GDM1 (cell line): Measurements from ENCODE around the gene LANCL3.
"Not testable (repeated sequence)": the region's sequence is repeated elsewhere in the genome, so short reads cannot be mapped to it uniquely, and the experiment has no call there.

ENCODE experiments used
- DNase-seq: peaks from one replicate; lab custom pipeline; 2025; lab: John Stamatoyannopoulos, UW

LANCL3 gene

GRCh38 chrX:37571426-37572107 is at the start of gene LANCL3:
TSS of gene LANCL3 (plus strand) at chrX:37571661. CDS start at chrX:37571871, 210 bp downstream.
- not testable (repeated sequence) for DNase-seq

DNA sequence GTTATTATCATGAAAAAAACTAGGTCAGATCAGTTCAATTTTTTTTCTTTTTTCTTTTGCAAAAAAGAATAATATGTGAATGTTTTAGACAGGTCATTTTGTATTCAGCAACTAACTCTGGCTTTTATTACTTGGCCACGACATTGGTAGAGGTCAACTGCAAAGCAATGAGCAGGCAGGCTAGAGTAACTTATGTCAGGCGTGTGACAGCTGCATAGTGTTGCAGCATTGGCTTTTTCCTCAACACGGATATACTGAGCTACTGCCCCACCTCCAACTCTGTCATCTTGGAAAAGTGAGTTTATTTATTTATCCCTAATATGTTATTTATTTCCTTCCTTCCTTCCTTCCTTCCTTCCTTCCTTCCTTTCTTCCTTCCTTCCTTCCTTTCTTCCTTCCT is 47.8 kb upstream of the LANCL3 start:
- DNase-seq = not testable (repeated sequence)

- no peak for DNase-seq
Observed at GRCh38 chrX:37541991-37542390, 29.5 kb upstream of the LANCL3 start.

DNA sequence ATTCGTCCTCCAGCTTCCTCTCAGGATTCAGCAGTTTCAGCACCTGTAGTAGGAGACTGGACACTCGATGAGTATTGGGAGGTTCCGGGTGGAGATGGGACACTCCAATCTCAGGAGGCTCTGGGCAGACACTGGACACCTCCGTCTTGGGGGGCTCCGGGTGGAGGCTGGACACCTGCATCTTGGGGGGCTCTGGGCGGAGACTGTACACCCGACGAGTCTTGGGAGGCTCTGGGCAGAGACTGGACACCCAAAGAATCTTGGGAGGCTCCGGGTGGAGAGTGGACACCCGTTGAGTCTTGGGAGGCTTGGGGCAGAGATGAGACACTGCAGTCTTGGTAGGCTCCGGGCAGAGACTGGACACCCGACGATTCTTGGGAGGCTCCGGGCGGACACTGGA is 28.7 kb upstream of the LANCL3 start:
- no peak for DNase-seq

- DNase-seq = no peak
Observed at GRCh38 chrX:37543324-37543723, 28.1 kb upstream of the LANCL3 start.

GRCh38 chrX:37544531-37544930 is 26.9 kb upstream of the LANCL3 start:
- not testable (repeated sequence) for DNase-seq

DNA sequence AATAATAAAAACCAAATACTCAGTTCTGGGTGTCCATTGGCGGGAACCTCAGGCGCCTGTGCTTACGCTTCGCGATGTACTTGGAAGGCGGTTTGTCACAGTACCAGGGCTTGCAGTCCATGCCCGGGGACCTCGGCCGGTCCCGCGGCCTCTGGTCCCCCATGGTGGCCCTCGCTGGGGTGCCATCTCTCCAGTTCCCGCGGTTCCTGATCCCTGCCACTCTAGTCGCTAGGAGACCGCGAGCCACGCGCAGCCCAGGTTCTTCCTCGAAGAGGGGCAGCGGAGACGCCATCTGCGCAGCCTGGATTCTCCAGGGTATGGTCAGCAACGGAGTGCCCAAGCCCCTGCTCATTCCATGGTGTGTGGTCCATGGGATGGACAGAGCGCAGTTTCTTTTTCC is 26.4 kb upstream of the LANCL3 start:
- DNase-seq = no peak

GRCh38 chrX:37549619-37550018 is 21.8 kb upstream of the LANCL3 start:
- DNase-seq = not testable (repeated sequence)

DNA sequence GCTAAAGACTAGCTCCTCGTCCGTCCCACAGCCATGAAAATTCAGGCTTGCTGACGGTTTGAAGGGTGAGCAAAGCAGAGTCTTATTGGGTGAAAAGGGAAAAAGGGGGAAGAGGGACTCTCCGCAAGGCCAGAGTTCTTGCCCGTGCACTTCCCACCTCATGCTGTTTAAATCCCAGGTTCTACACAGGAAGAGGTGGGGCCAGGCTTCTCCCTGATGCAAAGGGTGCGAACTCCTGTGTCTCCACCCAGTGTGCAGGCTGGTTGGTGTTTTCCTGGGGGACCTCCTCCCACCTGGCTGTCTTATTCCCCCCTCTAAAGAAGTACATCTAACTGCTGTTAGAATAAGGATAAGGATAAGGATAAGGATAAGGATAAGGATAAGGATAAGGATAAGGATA is 18.0 kb upstream of the LANCL3 start:
- no peak for DNase-seq

- DNase-seq = not testable (repeated sequence)
Observed at GRCh38 chrX:37565254-37565653, 6.2 kb upstream of the LANCL3 start.

DNA sequence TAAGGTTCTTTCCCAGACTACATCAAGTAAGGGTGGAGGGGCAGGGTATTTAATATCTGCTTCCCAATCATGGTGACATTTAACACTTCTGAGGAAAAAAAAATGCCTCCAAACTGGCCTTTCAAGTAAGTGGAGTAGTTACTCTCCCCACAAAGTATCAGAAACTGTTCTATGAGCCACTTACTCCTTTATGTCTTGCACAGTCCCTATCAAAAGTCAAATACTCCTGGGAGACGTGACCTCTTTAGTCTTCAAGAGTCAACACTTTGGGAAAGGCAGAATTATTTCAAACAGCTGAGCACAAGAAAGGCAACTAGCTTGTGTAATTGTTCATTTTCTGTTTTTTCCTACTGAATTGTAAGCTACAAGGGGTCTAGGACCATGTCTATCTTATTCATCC is 1.1 kb upstream of the LANCL3 start:
- not testable (repeated sequence) for DNase-seq

DNA sequence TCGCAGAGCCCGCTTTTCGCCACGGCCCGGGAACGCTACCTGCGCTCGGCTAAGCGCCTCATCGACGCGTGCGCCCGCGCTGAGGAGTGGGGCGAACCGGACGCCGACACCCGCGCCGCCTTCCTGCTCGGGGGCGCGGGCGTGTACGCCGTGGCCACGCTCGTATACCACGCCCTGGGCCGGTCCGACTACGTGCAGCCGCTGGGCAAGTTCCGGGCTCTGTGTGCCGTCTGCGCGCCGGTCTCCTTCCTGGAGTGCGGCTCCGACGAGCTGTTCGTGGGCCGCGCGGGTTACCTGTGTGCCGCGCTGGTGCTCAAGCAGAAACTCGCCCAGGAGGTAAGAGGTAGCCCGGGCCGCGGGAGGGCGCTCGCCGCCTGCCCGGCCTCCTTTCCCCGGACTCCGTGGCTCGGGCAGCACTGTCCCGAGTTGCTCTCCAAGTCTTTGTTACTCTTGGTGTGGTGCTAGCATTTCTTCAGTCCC is 687 bp downstream of the LANCL3 start:
- DNase-seq = not testable (repeated sequence)

DNA sequence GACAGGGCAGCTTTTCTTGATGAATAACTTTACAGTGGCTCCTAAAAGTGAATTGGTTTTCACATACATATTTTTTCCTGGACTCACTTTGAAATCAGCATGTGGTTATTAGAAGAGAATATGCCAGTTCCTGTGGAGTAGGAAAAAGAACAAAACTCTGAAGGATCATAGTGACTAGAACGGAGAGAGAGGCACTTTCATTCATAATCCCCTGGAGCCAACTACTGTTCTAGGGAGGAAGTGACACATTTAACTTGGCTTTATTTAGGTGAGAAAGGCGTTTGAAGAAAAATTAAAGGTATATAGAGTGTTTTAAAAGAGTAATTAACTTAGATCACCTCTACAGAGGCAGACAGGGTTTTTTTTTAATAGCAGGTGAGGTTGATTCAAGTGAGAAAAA is 1.7 kb downstream of the LANCL3 start:
- DNase-seq = not testable (repeated sequence)

- no peak for DNase-seq
Observed at GRCh38 chrX:37578045-37578444, 6.6 kb downstream of the LANCL3 start.

- no peak for DNase-seq
Observed at GRCh38 chrX:37580080-37580479, 8.6 kb downstream of the LANCL3 start.

GRCh38 chrX:37587337-37587736 is 15.9 kb downstream of the LANCL3 start:
- DNase-seq = not testable (repeated sequence)

- no peak for DNase-seq
Observed at GRCh38 chrX:37590047-37590446, 18.6 kb downstream of the LANCL3 start.

GRCh38 chrX:37594755-37595382 is 23.4 kb downstream of the LANCL3 start:
- DNase-seq = no peak

DNA sequence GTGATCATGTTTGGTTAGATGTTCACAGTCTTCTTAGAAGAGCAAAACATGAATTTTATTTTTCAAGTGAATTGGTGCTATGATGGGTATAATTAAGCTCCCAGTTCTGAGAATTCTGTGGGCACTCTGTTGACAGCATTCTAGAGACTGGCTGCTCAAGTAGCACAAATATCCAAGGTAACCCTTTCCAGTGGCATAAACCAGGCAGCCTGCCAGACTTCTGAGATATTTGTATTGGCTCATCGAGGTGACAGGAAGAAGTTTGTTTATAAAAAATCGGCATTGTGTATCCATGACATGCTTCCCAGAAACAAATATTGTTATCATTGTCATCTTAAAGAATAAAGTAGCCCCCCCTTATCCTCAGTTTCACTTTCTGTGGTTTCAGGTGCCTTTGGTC is 28.3 kb downstream of the LANCL3 start:
- no peak for DNase-seq

GRCh38 chrX:37603938-37604409 is 32.5 kb downstream of the LANCL3 start:
- DNase-seq = no peak

DNA sequence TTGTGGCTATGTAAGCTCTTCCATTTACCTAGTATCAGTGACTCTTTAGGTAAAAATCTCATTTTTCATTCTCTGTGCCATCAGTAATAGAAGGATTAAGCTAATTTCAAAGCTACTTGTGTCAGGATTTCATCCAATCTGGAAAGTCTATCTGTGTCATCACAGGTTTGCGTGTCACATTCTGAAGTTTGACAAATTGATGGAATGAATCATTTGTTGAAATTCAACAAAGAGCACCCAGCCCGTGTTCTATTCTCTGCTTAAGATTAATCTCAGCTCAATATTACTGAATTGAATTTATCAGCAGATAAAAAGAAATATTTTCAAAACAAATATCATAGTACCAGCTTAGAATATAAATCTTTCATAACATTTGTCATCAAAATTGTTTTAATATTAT is 35.8 kb downstream of the LANCL3 start:
- no peak for DNase-seq

DNA sequence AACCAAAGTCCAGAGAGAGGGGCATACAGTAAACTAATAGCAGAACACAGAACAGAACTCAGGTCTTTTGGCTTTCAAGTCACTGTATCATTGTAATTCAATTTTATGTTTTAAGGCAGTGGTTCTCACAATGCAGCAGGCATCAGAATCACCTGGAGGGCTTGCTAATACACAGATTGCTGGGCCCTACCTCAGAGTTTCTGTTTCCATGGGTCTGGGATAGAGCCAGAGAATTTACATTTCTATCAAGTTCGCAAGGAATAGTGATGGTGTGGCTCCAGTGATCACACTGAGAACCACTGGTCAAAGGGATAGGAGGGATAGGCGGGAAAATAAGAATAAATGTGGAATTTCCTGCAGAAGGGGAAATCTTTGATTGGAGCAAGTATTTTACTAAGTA is 36.7 kb downstream of the LANCL3 start:
- DNase-seq = no peak

DNA sequence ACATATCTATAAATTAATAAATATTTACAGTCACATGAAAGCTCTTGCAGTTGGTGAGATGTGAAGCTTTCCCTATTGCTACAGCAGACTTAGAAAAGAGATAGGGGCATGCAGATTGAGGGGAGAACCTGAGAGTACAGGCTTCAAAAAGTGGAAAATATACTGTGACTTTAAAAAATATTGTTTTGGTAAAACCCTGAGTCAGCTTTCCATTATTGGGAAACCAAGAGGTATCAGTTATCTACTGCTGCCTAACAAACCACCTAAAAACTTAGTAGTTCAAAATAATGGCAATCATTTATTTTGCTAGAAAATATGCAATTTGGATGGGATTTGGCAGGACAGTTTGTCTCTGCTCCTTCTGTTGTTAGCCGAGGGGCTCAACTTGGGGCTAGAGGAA is 38.3 kb downstream of the LANCL3 start:
- DNase-seq = no peak

DNA sequence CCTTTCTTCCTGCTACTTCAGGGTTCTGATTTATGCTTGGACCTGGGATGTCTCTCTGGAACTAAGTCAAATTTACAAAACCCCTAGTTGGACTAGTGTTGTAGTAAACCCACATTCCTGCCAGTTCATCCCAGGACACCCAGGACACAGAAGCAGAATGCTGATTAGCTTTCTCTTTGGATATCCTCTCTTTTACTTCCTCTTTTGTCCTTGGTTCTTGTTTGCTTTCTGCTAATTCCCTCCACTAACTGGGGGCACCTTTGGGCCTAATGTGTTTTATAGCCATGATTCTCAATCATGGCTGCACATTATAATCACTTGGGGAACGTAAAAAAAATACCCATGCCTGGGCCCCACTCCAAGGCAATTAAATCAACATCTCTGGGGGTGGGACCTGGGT is 42.5 kb downstream of the LANCL3 start:
- no peak for DNase-seq
